GM12878 (cell line): ENCODE data around the gene FKBP8. TPM values are rescaled to one million over a fixed set of nuclear protein-coding genes. Genes with fewer than 3 reads are reported as not detected.

ENCODE experiments used
- ATAC-seq: fragments of 200-7000 bp; cut with Tn5 transposase; 3 replicates; pipeline ENCODE4 v1.9.1; 2020; ENCODE audit warnings: mild to moderate bottlenecking, moderate library complexity
- BruUV-seq: library from RNA; stranded (reverse); fragments of 400-500 nt; replicated peaks from 2 replicates; lab custom pipeline; 2021; lab: Mats Ljungman, UMichigan
- CTCF ChIA-PET: fragments of 300-600 bp; sonication (Branson Sonifier 250); formaldehyde crosslinking; extraction: SDS; loops from one replicate; lab custom pipeline; 2021; ENCODE audit warnings: inconsistent platforms; lab: Yijun Ruan, JAX
- POLR2A ChIA-PET: fragments of 350-600 bp; formaldehyde crosslinking; extraction: SDS; loops from one replicate; lab custom pipeline; 2021; ENCODE audit warnings: inconsistent platforms; lab: Charles Lee
- RAD21 ChIA-PET: fragments of 300-600 bp; sonication (Branson Sonifier 250); formaldehyde crosslinking; loops from one replicate; lab custom pipeline; 2023; ENCODE audit warnings: antibody characterized with exemption; ENCODE audit not compliant: unreplicated experiment; lab: Charles Lee
- SMC1A ChIA-PET: fragments of 300-600 bp; sonication (Branson Sonifier 250); formaldehyde crosslinking; loops from one replicate; lab custom pipeline; 2023; ENCODE audit not compliant: unreplicated experiment, uncharacterized antibody; lab: Charles Lee
- DNase-seq: peaks from one replicate; pipeline ENCODE4 v3.0.0-alpha.2; 2011; ENCODE audit warnings: low read depth, low spot score
- FAIRE-seq: peaks from 3 replicates; lab custom pipeline; 2011; peaks lifted over from hg19 to GRCh38; lab: Jason Lieb, UNC
- H2AFZ ChIP-seq: 2 replicates; pipeline ENCODE4 v1.6.0; 2011; ENCODE audit warnings: low read depth, low read length, control low read depth; ENCODE audit not compliant: control insufficient read depth
- H3K27ac ChIP-seq: 2 replicates; pipeline ENCODE4 v1.5.1; 2011; ENCODE audit warnings: control low read depth; ENCODE audit not compliant: control insufficient read depth, insufficient read depth
- H3K27me3 ChIP-seq, 2 experiments: replicated peaks in 1 of 2; 2 replicates each; pipeline versions ENCODE4 v1.6.0 to v1.6.1; 2011; ENCODE audit warnings: low read length in 1 of 2; ENCODE audit not compliant: control insufficient read depth in 2 of 2, insufficient read depth in 2 of 2
- H3K36me3 ChIP-seq, 2 experiments: 2 replicates each; pipeline ENCODE4 v1.5.1; 2011; ENCODE audit warnings: low read length in 1 of 2; ENCODE audit not compliant: control insufficient read depth in 2 of 2, insufficient read depth in 2 of 2
- H3K4me1 ChIP-seq: 2 replicates; pipeline ENCODE4 v1.6.1; 2011; ENCODE audit warnings: mild to moderate bottlenecking, low read length, moderate library complexity, mixed read lengths; ENCODE audit not compliant: control insufficient read depth, insufficient read depth
- H3K4me2 ChIP-seq: 2 replicates; pipeline ENCODE4 v1.6.0; 2011; ENCODE audit warnings: control low read depth; ENCODE audit not compliant: control insufficient read depth, insufficient read depth
- H3K4me3 ChIP-seq: fragments of 200-600 bp; sonication (generic); 2 replicates; pipeline ENCODE4 v1.5.1; 2016
- H3K79me2 ChIP-seq: 2 replicates; pipeline ENCODE4 v1.6.0; 2011; ENCODE audit warnings: low read length; ENCODE audit not compliant: control insufficient read depth, insufficient read depth
- H3K9ac ChIP-seq: 2 replicates; pipeline ENCODE4 v1.8.0; 2011; ENCODE audit warnings: low read length, control low read depth, mixed read lengths; ENCODE audit not compliant: control insufficient read depth, insufficient read depth
- H3K9me3 ChIP-seq: replicated peaks from 3 replicates; pipeline ENCODE4 v1.5.1; 2011; ENCODE audit warnings: mild to moderate bottlenecking, low read length; ENCODE audit not compliant: control insufficient read depth, insufficient read depth
- H4K20me1 ChIP-seq: 2 replicates; pipeline ENCODE4 v1.6.0; 2011; ENCODE audit not compliant: control insufficient read depth, insufficient read depth
- CBX3 ChIP-seq: fragments of 200-600 bp; sonication (generic); IDR thresholded peaks from 2 replicates; pipeline ENCODE4 v1.6.1; 2016; ENCODE audit warnings: low read depth, borderline replicate concordance
- CHD1 ChIP-seq: IDR thresholded peaks from 2 replicates; pipeline ENCODE4 v1.6.1; 2012; ENCODE audit warnings: low read depth, low read length, improper control_type of control experiment
- CHD4 ChIP-seq: fragments of 200-600 bp; sonication (generic); IDR thresholded peaks from 2 replicates; pipeline ENCODE4 v1.6.1; 2016; ENCODE audit warnings: mild to moderate bottlenecking
- EZH2 ChIP-seq: IDR thresholded peaks from 2 replicates; pipeline ENCODE4 v1.6.1; 2012; ENCODE audit warnings: low read depth, mild to moderate bottlenecking, control low read depth, inconsistent platforms, low read length, borderline replicate concordance; ENCODE audit not compliant: control insufficient read depth
- FOS ChIP-seq: IDR thresholded peaks from 3 replicates; pipeline ENCODE4 v1.6.1; 2011; ENCODE audit warnings: borderline replicate concordance; ENCODE audit not compliant: insufficient read length; ENCODE audit errors: extremely low read depth
- MEF2B ChIP-seq: fragments of 450-650 bp; IDR thresholded peaks from 2 replicates; pipeline ENCODE4 v1.6.1; 2018; ENCODE audit warnings: mild to moderate bottlenecking, moderate library complexity; ENCODE audit not compliant: partially characterized antibody, poor library complexity, severe bottlenecking
- NBN ChIP-seq: fragments of 450-650 bp; IDR thresholded peaks from 2 replicates; pipeline ENCODE4 v1.6.1; 2016
- PAX8 ChIP-seq: fragments of 450-650 bp; IDR thresholded peaks from 2 replicates; pipeline ENCODE4 v1.6.1; 2017; ENCODE audit warnings: mild to moderate bottlenecking, moderate library complexity
- PBX3 ChIP-seq: IDR thresholded peaks from 2 replicates; pipeline ENCODE4 v1.6.1; 2011; ENCODE audit warnings: mild to moderate bottlenecking, low read depth, low read length, moderate library complexity; ENCODE audit not compliant: insufficient replicate concordance
- POLR2AphosphoS5 ChIP-seq: IDR thresholded peaks from 2 replicates; pipeline ENCODE4 v1.6.1; 2011; ENCODE audit warnings: mild to moderate bottlenecking, low read length, inconsistent platforms
- POU2F2 ChIP-seq: IDR thresholded peaks from 3 replicates; pipeline ENCODE4 v1.6.1; 2011; ENCODE audit warnings: low read depth, mild to moderate bottlenecking, low read length, borderline replicate concordance
- RAD51 ChIP-seq: fragments of 450-650 bp; IDR thresholded peaks from 2 replicates; pipeline ENCODE4 v1.6.1; 2016; ENCODE audit warnings: moderate library complexity, mild to moderate bottlenecking, inconsistent platforms
- RFX5 ChIP-seq: IDR thresholded peaks from 2 replicates; pipeline ENCODE4 v1.6.1; 2011; ENCODE audit warnings: low read depth, low read length, improper control_type of control experiment
- SPI1 ChIP-seq: IDR thresholded peaks from 2 replicates; pipeline ENCODE4 v1.6.1; 2011; ENCODE audit warnings: low read depth, mild to moderate bottlenecking, low read length, moderate library complexity, borderline replicate concordance; ENCODE audit not compliant: insufficient read depth
- SREBF2 ChIP-seq: IDR thresholded peaks from 2 replicates; pipeline ENCODE4 v1.6.1; 2012; ENCODE audit warnings: mild to moderate bottlenecking, low read length
- TAF1 ChIP-seq: IDR thresholded peaks from 2 replicates; pipeline ENCODE4 v1.6.1; 2011; ENCODE audit warnings: mild to moderate bottlenecking, low read depth, low read length, borderline replicate concordance
- TCF3 ChIP-seq: IDR thresholded peaks from 2 replicates; pipeline ENCODE4 v1.6.1; 2012; ENCODE audit warnings: low read depth, mild to moderate bottlenecking, low read length, borderline replicate concordance; ENCODE audit not compliant: insufficient read depth
- WRNIP1 ChIP-seq: IDR thresholded peaks from 2 replicates; pipeline ENCODE4 v1.6.1; 2011; ENCODE audit warnings: low read depth, low read length, improper control_type of control experiment, borderline replicate concordance
- ZNF274 ChIP-seq: IDR thresholded peaks from one replicate; pipeline ENCODE4 v1.8.0; 2011; ENCODE audit not compliant: insufficient read length, insufficient read depth
- ZZZ3 ChIP-seq: IDR thresholded peaks from 2 replicates; pipeline ENCODE4 v1.6.1; 2011; ENCODE audit warnings: low read depth; ENCODE audit not compliant: control insufficient read depth, insufficient read length
- WGBS: methylation state at CpG from one replicate; pipeline ENCODE4 v1.1.6; 2016; ENCODE audit warnings: low lambda C conversion rate; ENCODE audit not compliant: insufficient replicate concordance, insufficient coverage; ENCODE audit errors: missing lambda C conversion rate; 5-methylcytosine and 5-hydroxymethylcytosine counted together
- in situ Hi-C: fragments of 300-500 bp; cut with MboI; formaldehyde crosslinking; loops from 9 replicates; pipeline ENCODE4 v1.14.3; 2018; ENCODE audit warnings: mixed read lengths
- intact Hi-C: fragments of 100-400 bp; cut with micrococcal nuclease; formaldehyde crosslinking; loops from one replicate; pipeline ENCODE4 v1.14.2; 2022; ENCODE audit not compliant: unreplicated experiment
- polyA plus RNA-seq, 11 experiments: library from polyadenylated mRNA; depleted of rRNA in 4 of 11; unstranded in 6 of 11; stranded (reverse) in 5 of 11; fragments of >200 nt; fragmentation: Nextera tagmentation in 4 of 11; fragmentation: Illumina TruSeq in 1 of 11; extraction: Ambion mirVana in 4 of 11; extraction: Trizol in 1 of 11; gene quantifications; 1 replicate in 1 of 11; 2 replicates in 10 of 11; pipeline versions ENCODE4 v1.2.1 to v1.2.3, GENCODE V29; 2011 to 2016; ENCODE audit warnings: inconsistent platforms in 2 of 11, missing spikeins in 2 of 11, low read depth in 1 of 11
- total RNA-seq, 4 experiments: library from RNA; depleted of rRNA in 3 of 4; stranded (reverse); fragments of >200 nt in 3 of 4; fragmentation: Illumina TruSeq in 1 of 4; extraction: Trizol in 1 of 4; gene quantifications; 2 replicates each; pipeline versions ENCODE4 v1.2.1 to v1.2.3, GENCODE V29; 2013 to 2021

Gene FKBP8
- total and polyA plus RNA-seq, 10 of the 15 experiments (the other 5 are each of a cell fraction or from before 2014, with no cell fraction given), result 0.13 to 205 (median 95.4) TPM

- ATAC-seq (no peak), FAIRE-seq (no peak), DNase-seq (no peak)
- peaks cover 8% of the 10 kb centered on the region for H3K4me1 ChIP-seq
- H3K36me3 ChIP-seq, result no peaks in the 10 kb centered on the region; a peak in 2 of 4 replicates
- no peak overlapping the region for H3K27ac ChIP-seq
- no peak overlapping the region for H3K4me3 ChIP-seq
- TF ChIP-seq WRNIP1 (no peak), PAX8 (no peak), EZH2 (no peak), NBN (no peak), TAF1 (no peak), SPI1 (no peak), FOS (no peak), POU2F2 (no peak), ZZZ3 (no peak), CBX3 (no peak), TCF3 (no peak), RFX5 (no peak), POLR2AphosphoS5 (no peak), CHD1 (no peak), SREBF2 (no peak), MEF2B (no peak), ZNF274 (no peak), RAD51 (no peak), CHD4 (no peak), PBX3 (no peak)
- H3K9me3 ChIP-seq, result no peaks in the 10 kb centered on the region
- in situ Hi-C loops, result no loop called here
- H3K9ac ChIP-seq, result no peak overlapping the region
- H2AFZ ChIP-seq, result no peak overlapping the region
- ChIA-PET SMC1A (interaction anchor here (0.8 to 0.9 kb wide), 2 partner anchors 16 to 56 kb away, joined by 3 read pairs; partner anchors contain the start of gene UBA52), RAD21 (no interaction called here), CTCF (interaction anchor here (1.0 to 1.9 kb wide), 2 partner anchors 9 to 73 kb away, joined by 4 to 5 read pairs; partner anchors contain the start of gene REX1BD), POLR2A (no interaction called here)
- WGBS, result 90% methylated on average over 5 of the region's 5 CpGs
- intact Hi-C loops, result no loop called here
- BruUV-seq, result no TSS peak
- peak overlapping the region; percentile 17; the same call in 1 of the 2 replicates for H3K4me2 ChIP-seq
- H4K20me1 ChIP-seq, result peaks cover 4% of the 10 kb centered on the region
- H3K27me3 ChIP-seq, result no peaks in the 10 kb centered on the region
- peaks cover 79% of the 10 kb centered on the region for H3K79me2 ChIP-seq
Measured at GRCh38 chr19:18515959-18516358, 27.4 kb downstream of the FKBP8 start.
